MM.1S (cell line): Measurements from ENCODE around the gene RSRP1.

Experiments
- DNase-seq: peaks from one replicate; pipeline ENCODE4 v3.0.0-alpha.2; 2015
- H2AFZ ChIP-seq: fragments of 300-600 bp; sonication (generic); 2 replicates; pipeline ENCODE4 v1.6.0; 2016; ENCODE audit warnings: antibody characterized with exemption, low read length
- H3F3A ChIP-seq: fragments of 300-600 bp; sonication (generic); 2 replicates; pipeline ENCODE4 v1.6.1; 2016; ENCODE audit warnings: mild to moderate bottlenecking, antibody characterized with exemption, low read length, moderate library complexity, mixed read lengths; ENCODE audit not compliant: insufficient read depth
- H3K27ac ChIP-seq: fragments of 300-600 bp; sonication (generic); 2 replicates; pipeline ENCODE4 v1.5.1; 2016; ENCODE audit warnings: mild to moderate bottlenecking, low read length
- H3K27me3 ChIP-seq: fragments of 300-600 bp; sonication (generic); replicated peaks from 2 replicates; pipeline ENCODE4 v1.6.0; 2016; ENCODE audit warnings: low read length; ENCODE audit not compliant: insufficient read depth
- H3K36me3 ChIP-seq: fragments of 300-600 bp; sonication (generic); replicated peaks from 2 replicates; pipeline ENCODE4 v1.6.1; 2016; ENCODE audit warnings: mild to moderate bottlenecking, low read length, mixed read lengths; ENCODE audit not compliant: insufficient read depth
- H3K4me1 ChIP-seq: fragments of 300-600 bp; sonication (generic); 2 replicates; pipeline ENCODE4 v1.6.1; 2016; ENCODE audit warnings: low read length, mixed read lengths
- H3K4me2 ChIP-seq: fragments of 300-600 bp; sonication (generic); 2 replicates; pipeline ENCODE4 v1.6.0; 2016; ENCODE audit warnings: low read depth, low read length
- H3K4me3 ChIP-seq: fragments of 300-600 bp; sonication (generic); 2 replicates; pipeline ENCODE4 v1.5.1; 2016; ENCODE audit warnings: low read length, mixed read lengths
- H3K79me2 ChIP-seq: fragments of 300-600 bp; sonication (generic); 2 replicates; pipeline ENCODE4 v1.6.1; 2016; ENCODE audit warnings: mixed run types, low read length, mixed read lengths
- H3K9ac ChIP-seq: fragments of 300-600 bp; sonication (generic); 2 replicates; pipeline ENCODE4 v1.6.1; 2016; ENCODE audit warnings: low read length, mixed read lengths
- H3K9me2 ChIP-seq: fragments of 300-600 bp; sonication (generic); replicated peaks from 2 replicates; pipeline ENCODE4 v1.6.1; 2016; ENCODE audit warnings: mild to moderate bottlenecking, low read length, mixed read lengths; ENCODE audit not compliant: insufficient read depth
- H3K9me3 ChIP-seq: fragments of 300-600 bp; sonication (generic); replicated peaks from 2 replicates; pipeline ENCODE4 v1.6.1; 2016; ENCODE audit warnings: mild to moderate bottlenecking, low read length, mixed read lengths; ENCODE audit not compliant: insufficient read depth
- H4K20me1 ChIP-seq: fragments of 300-600 bp; sonication (generic); 2 replicates; pipeline ENCODE4 v1.6.1; 2016; ENCODE audit warnings: mild to moderate bottlenecking, low read length, moderate library complexity, mixed read lengths; ENCODE audit not compliant: insufficient read depth
- CTCF ChIP-seq: fragments of 300-600 bp; sonication (generic); IDR thresholded peaks from 2 replicates; pipeline ENCODE4 v1.5.1; 2016; ENCODE audit warnings: antibody characterized with exemption, low read length, mixed read lengths
- EZH2 ChIP-seq: fragments of 300-600 bp; sonication (generic); optimal IDR thresholded peaks from 2 replicates; pipeline ENCODE3; 2017; ENCODE audit warnings: low read depth, mild to moderate bottlenecking, antibody characterized with exemption, low read length, mixed read lengths
- EZH2phosphoT487 ChIP-seq: fragments of 300-600 bp; sonication (generic); IDR thresholded peaks from 2 replicates; pipeline ENCODE4 v1.6.1; 2018; ENCODE audit warnings: antibody characterized with exemption, low read length

Gene RSRP1

GRCh38 chr1:25217598-25218232 is 29.5 kb downstream of the RSRP1 start:
- TF ChIP-seq EZH2: no peak
- H3K4me2 ChIP-seq: no peak overlapping the region
- H3K27ac ChIP-seq: no peak overlapping the region
- H3F3A ChIP-seq: no peaks in the 10 kb centered on the region; the same call in 1 of the 2 replicates
- H3K79me2 ChIP-seq: no peaks in the 10 kb centered on the region
- H3K27me3 ChIP-seq: no peaks in the 10 kb centered on the region
- no peak overlapping the region for H3K4me3 ChIP-seq
- DNase-seq: no peak
- no peak overlapping the region for H3K9ac ChIP-seq
- no peaks in the 10 kb centered on the region for H3K4me1 ChIP-seq
- no peaks in the 10 kb centered on the region for H4K20me1 ChIP-seq
- no peaks in the 10 kb centered on the region; the same call in none of the 2 replicates for H3K36me3 ChIP-seq
- no peaks in the 10 kb centered on the region for H3K9me3 ChIP-seq
- H3K9me2 ChIP-seq: no peaks in the 10 kb centered on the region
- H2AFZ ChIP-seq: no peak overlapping the region

GRCh38 chr1:25217015-25217414 is 30.2 kb downstream of the RSRP1 start:
- DNase-seq: no peak

GRCh38 chr1:25216123-25216522 is 31.1 kb downstream of the RSRP1 start:
- no peak overlapping the region for H3K9ac ChIP-seq
- no peak overlapping the region for H3K27ac ChIP-seq
- H2AFZ ChIP-seq: no peak overlapping the region
- H3K27me3 ChIP-seq: no peaks in the 10 kb centered on the region
- H3K4me2 ChIP-seq: no peak overlapping the region
- TF ChIP-seq EZH2: no peak
- TF ChIP-seq EZH2phosphoT487: no peak
- no peak for TF ChIP-seq CTCF
- no peaks in the 10 kb centered on the region for H4K20me1 ChIP-seq
- H3K4me3 ChIP-seq: no peak overlapping the region
- H3K79me2 ChIP-seq: no peaks in the 10 kb centered on the region
- no peaks in the 10 kb centered on the region for H3K4me1 ChIP-seq
- no peaks in the 10 kb centered on the region; the same call in 1 of the 2 replicates for H3F3A ChIP-seq
- no peaks in the 10 kb centered on the region for H3K9me3 ChIP-seq
- no peak for DNase-seq
- no peaks in the 10 kb centered on the region for H3K9me2 ChIP-seq
- H3K36me3 ChIP-seq: no peaks in the 10 kb centered on the region; the same call in 1 of the 2 replicates

More at GRCh38 chr1:25217015-25217414, 30.2 kb downstream of the RSRP1 start:
- no peak overlapping the region for H3K27ac ChIP-seq
- H3K79me2 ChIP-seq: no peaks in the 10 kb centered on the region
- no peak overlapping the region for H2AFZ ChIP-seq
- no peak overlapping the region for H3K4me3 ChIP-seq
- H3K9ac ChIP-seq: no peak overlapping the region
- H3K4me2 ChIP-seq: no peak overlapping the region
- H3K9me2 ChIP-seq: no peaks in the 10 kb centered on the region
- no peaks in the 10 kb centered on the region for H4K20me1 ChIP-seq
- no peak for TF ChIP-seq CTCF
- TF ChIP-seq EZH2: no peak
- no peak for TF ChIP-seq EZH2phosphoT487
- H3K27me3 ChIP-seq: no peaks in the 10 kb centered on the region
- H3K4me1 ChIP-seq: no peaks in the 10 kb centered on the region
- H3K9me3 ChIP-seq: no peaks in the 10 kb centered on the region
- H3F3A ChIP-seq: no peaks in the 10 kb centered on the region; the same call in 1 of the 2 replicates
- H3K36me3 ChIP-seq: no peaks in the 10 kb centered on the region; the same call in none of the 2 replicates

GRCh38 chr1:25212725-25213124 is 34.5 kb downstream of the RSRP1 start:
- H3K9me3 ChIP-seq: no peaks in the 10 kb centered on the region
- H3K79me2 ChIP-seq: no peaks in the 10 kb centered on the region
- no peaks in the 10 kb centered on the region for H3K27me3 ChIP-seq
- no peaks in the 10 kb centered on the region for H3K4me1 ChIP-seq
- no peaks in the 10 kb centered on the region for H3F3A ChIP-seq
- H4K20me1 ChIP-seq: no peaks in the 10 kb centered on the region
- no peak for TF ChIP-seq EZH2
- no peak for TF ChIP-seq CTCF
- no peak for TF ChIP-seq EZH2phosphoT487
- no peak for DNase-seq
- no peak overlapping the region for H3K27ac ChIP-seq
- H2AFZ ChIP-seq: no peak overlapping the region
- no peaks in the 10 kb centered on the region for H3K9me2 ChIP-seq
- H3K9ac ChIP-seq: no peak overlapping the region
- no peak overlapping the region for H3K4me3 ChIP-seq
- no peaks in the 10 kb centered on the region for H3K36me3 ChIP-seq
- H3K4me2 ChIP-seq: no peak overlapping the region
